Gastroesophageal sphincter (tissue), 4 donors: ENCODE results near the gene PI4K2B. TPM values are rescaled to one million over a fixed set of nuclear protein-coding genes. Genes with fewer than 3 reads are reported as not detected.

ENCODE experiments used
- ATAC-seq: fragments of 150-250 bp; one replicate; pipeline ENCODE4 v1.9.1; 2016; ENCODE audit warnings: mild to moderate bottlenecking, moderate library complexity
- H3K27ac ChIP-seq, 4 donors: fragments of 200-600 bp; sonication (generic) in 3 of 4; 1 replicate in 3 of 4; 2 replicates in 1 of 4; pipeline ENCODE4 v1.5.1; 2016 to 2019
- H3K27me3 ChIP-seq: fragments of 200-600 bp; sonication (generic); one replicate; pipeline ENCODE4 v1.5.1; 2019
- H3K36me3 ChIP-seq, 2 donors: fragments of 200-600 bp; sonication (generic); one replicate each; pipeline ENCODE4 v1.5.1; 2019; ENCODE audit warnings: control low read depth in 1 of 2
- H3K4me1 ChIP-seq, 3 donors: fragments of 200-600 bp; sonication (generic); 1 replicate in 2 of 3; 2 replicates in 1 of 3; pipeline ENCODE4 v1.5.1; 2016 to 2019; ENCODE audit warnings: control low read depth in 2 of 3
- H3K4me3 ChIP-seq, 2 donors: fragments of 200-600 bp; sonication (generic); one replicate each; pipeline ENCODE4 v1.5.1; 2019; ENCODE audit warnings: mild to moderate bottlenecking in 1 of 2, moderate library complexity in 1 of 2
- H3K9me3 ChIP-seq, 3 donors: fragments of 200-600 bp; sonication (generic); one replicate each; pipeline ENCODE4 v1.5.1; 2017 to 2019; ENCODE audit warnings: control low read depth in 2 of 3
- CTCF ChIP-seq, 4 experiments: fragments of 200-600 bp in 2 of 4; fragments of 450-650 bp in 2 of 4; sonication (generic) in 1 of 4; IDR thresholded peaks; one replicate each; pipeline ENCODE4 v1.5.1; 2017 to 2019; ENCODE audit warnings: antibody characterized with exemption in 4 of 4, mild to moderate bottlenecking in 2 of 4, moderate library complexity in 2 of 4
- EP300 ChIP-seq: sonication (generic); formaldehyde crosslinking; IDR thresholded peaks from one replicate; pipeline ENCODE4 v1.6.1; 2017; ENCODE audit warnings: antibody characterized with exemption, mild to moderate bottlenecking
- POLR2A ChIP-seq, 2 donors: fragments of 450-650 bp; IDR thresholded peaks; one replicate each; pipeline ENCODE4 v1.6.1; 2017; ENCODE audit warnings: antibody characterized with exemption in 2 of 2, mild to moderate bottlenecking in 2 of 2, moderate library complexity in 1 of 2
- POLR2AphosphoS5 ChIP-seq: sonication (generic); formaldehyde crosslinking; IDR thresholded peaks from one replicate; pipeline ENCODE4 v1.6.1; 2017; ENCODE audit warnings: antibody characterized with exemption
- WGBS, 2 donors: methylation state at CpG; one replicate each; pipeline ENCODE4 v1.1.5; 2018; ENCODE audit warnings: low coverage in 1 of 2; 5-methylcytosine and 5-hydroxymethylcytosine counted together
- total RNA-seq, 4 donors: library from RNA; depleted of rRNA; stranded (reverse); fragments of >200 nt; gene quantifications; one replicate each; pipeline ENCODE4 v1.1.0, GENCODE V29; 2016

The PI4K2B gene
- 10 to 100 TPM; 10.6 to 18.2 (median 13.1) TPM for total RNA-seq

GRCh38 chr4:25233737-25234389 lies at the start of gene PI4K2B:
TSS of gene PI4K2B (plus strand) at chr4:25234033. CDS start at chr4:25234164, 131 bp downstream.
- peak; percentile 93 for ATAC-seq
- no peaks in the 10 kb centered on the region for H3K36me3 ChIP-seq
- peak within 1 kb of the TSS; percentile 79 to 99 (median 96) for H3K27ac ChIP-seq
- peaks cover 0 to 22% (median 0%) of the 10 kb centered on the region in 3 donors for H3K9me3 ChIP-seq
- 10 to 14% methylated on average over 3 of the region's 72 CpGs for WGBS, 2 donors
- peaks cover 0 to 12% (median 8%) of the 10 kb centered on the region in 3 donors for H3K4me1 ChIP-seq
- TF ChIP-seq CTCF (IDR thresholded peaks at IDR 0.05): no peak
- TF ChIP-seq POLR2A (IDR thresholded peaks at IDR 0.05): peak; percentile 68 to 77
- no peak for TF ChIP-seq EP300
- peak; percentile 86 for TF ChIP-seq POLR2AphosphoS5
- no peaks in the 10 kb centered on the region for H3K27me3 ChIP-seq
- peak within 1 kb of the TSS; percentile 74 to 100 for H3K4me3 ChIP-seq

- no peak for TF ChIP-seq EP300
- no peak for ATAC-seq
- Histone ChIP-seq H3K4me1 (no peaks in the 10 kb centered on the region), H3K27me3 (no peaks in the 10 kb centered on the region), H3K4me3 (no peak overlapping the region), H3K27ac (no peak overlapping the region), H3K36me3 (no peaks in the 10 kb centered on the region), H3K9me3 (no peaks in the 10 kb centered on the region)
- 89 to 100% methylated on average over 4 of the region's 4 CpGs for WGBS, 2 donors
Observed at GRCh38 chr4:25184056-25184455, 49.8 kb upstream of the PI4K2B start.

GRCh38 chr4:25190407-25190806 lies 43.4 kb upstream of the PI4K2B start:
- no peaks in the 10 kb centered on the region for H3K36me3 ChIP-seq
- TF ChIP-seq POLR2A (IDR thresholded peaks at IDR 0.05) (no peak), CTCF (IDR thresholded peaks at IDR 0.05) (no peak), POLR2AphosphoS5 (no peak), EP300 (no peak)
- 58 to 78% methylated on average over 2 of the region's 2 CpGs for WGBS, 2 donors
- no peaks in the 10 kb centered on the region for H3K9me3 ChIP-seq
- no peaks in the 10 kb centered on the region for H3K27me3 ChIP-seq
- ATAC-seq: no peak
- H3K27ac ChIP-seq: no peak overlapping the region
- H3K4me1 ChIP-seq: no peaks in the 10 kb centered on the region
- no peak overlapping the region for H3K4me3 ChIP-seq

GRCh38 chr4:25198713-25199112 lies 35.1 kb upstream of the PI4K2B start:
- Histone ChIP-seq H3K9me3 (no peaks in the 10 kb centered on the region), H3K27me3 (no peaks in the 10 kb centered on the region), H3K4me3 (no peak overlapping the region), H3K36me3 (peaks cover 0 to 9% of the 10 kb centered on the region in 2 donors), H3K27ac (no peak overlapping the region), H3K4me1 (no peaks in the 10 kb centered on the region)
- WGBS, 2 donors: 100% methylated on average over 2 of the region's 2 CpGs; no CpG with 5 or more reads in 1 of the 2 donors
- no peak for ATAC-seq
- TF ChIP-seq POLR2A (IDR thresholded peaks at IDR 0.05) (no peak), EP300 (no peak), CTCF (IDR thresholded peaks at IDR 0.05) (no peak), POLR2AphosphoS5 (no peak)

GRCh38 chr4:25207997-25208396 lies 25.8 kb upstream of the PI4K2B start:
- Histone ChIP-seq H3K36me3 (no peaks in the 10 kb centered on the region), H3K27ac (no peak overlapping the region), H3K9me3 (peaks cover 0 to 15% (median 0%) of the 10 kb centered on the region in 3 donors), H3K4me1 (no peaks in the 10 kb centered on the region), H3K27me3 (no peaks in the 10 kb centered on the region), H3K4me3 (no peak overlapping the region)
- TF ChIP-seq EP300 (no peak), CTCF (IDR thresholded peaks at IDR 0.05) (no peak)
- ATAC-seq: no peak
- WGBS, 2 donors: 100% methylated on average over 1 of the region's 1 CpG; no CpG with 5 or more reads in 1 of the 2 donors
